Posterior cingulate gyrus (tissue), 11 donors: ENCODE measurements around the gene LGALSL.
A peak's percentile ranks its signal among the peaks of the same experiment; 100 is the strongest.

Experiments
- DNase-seq, 10 donors: peaks; one replicate each; pipeline versions ENCODE4 v3.0.0 to v3.0.0-alpha.2; 2020 to 2021; ENCODE audit warnings: mixed read lengths in 3 of 10
- intact Hi-C: fragments of 100-400 bp; cut with DNase I; formaldehyde crosslinking; loops from one replicate; pipeline ENCODE4 v1.15.1; 2023

Gene LGALSL

GRCh38 chr2:64453770-64454385 is at the start of gene LGALSL:
LGALSL (plus strand) TSS chr2:64454162; CDS start chr2:64454546, 384 bp downstream.
- peak; percentile 33 to 93 (median 59) for DNase-seq
- intact Hi-C loops = loop anchor here (1.0 kb wide), 1 partner anchor 70 kb away; the partner anchor contains the start of gene AFTPH

- intact Hi-C loops = no loop called here
These were observed 49.2 kb upstream of the LGALSL start for GRCh38 chr2:64404743-64405142.

GRCh38 chr2:64405581-64406406 is 48.2 kb upstream of the LGALSL start:
- intact Hi-C loops = no loop called here
- no peak for DNase-seq

More at GRCh38 chr2:64404743-64405142, 49.2 kb upstream of the LGALSL start:
- DNase-seq = no peak

- DNase-seq = no peak
- intact Hi-C loops = no loop called here
These were observed 47.6 kb upstream of the LGALSL start for GRCh38 chr2:64406407-64406774.

GRCh38 chr2:64408031-64408430 is 45.9 kb upstream of the LGALSL start:
- intact Hi-C loops = no loop called here

GRCh38 chr2:64410671-64411070 is 43.3 kb upstream of the LGALSL start:
- no peak for DNase-seq
- intact Hi-C loops = no loop called here

More at GRCh38 chr2:64408031-64408430, 45.9 kb upstream of the LGALSL start:
- no peak for DNase-seq

- intact Hi-C loops = no loop called here
- DNase-seq = no peak
These were observed 41.3 kb upstream of the LGALSL start for GRCh38 chr2:64412671-64413070.

GRCh38 chr2:64414736-64415435 is 39.1 kb upstream of the LGALSL start:
- DNase-seq = no peak
- intact Hi-C loops = no loop called here

GRCh38 chr2:64417624-64418023 is 36.3 kb upstream of the LGALSL start:
- DNase-seq = no peak
- intact Hi-C loops = no loop called here

GRCh38 chr2:64419596-64420165 is 34.3 kb upstream of the LGALSL start:
- DNase-seq = no peak
- intact Hi-C loops = no loop called here

GRCh38 chr2:64420677-64421076 is 33.3 kb upstream of the LGALSL start:
- intact Hi-C loops = no loop called here
- DNase-seq = no peak

- intact Hi-C loops = no loop called here
- DNase-seq = no peak
These were observed 32.8 kb upstream of the LGALSL start for GRCh38 chr2:64421201-64421600.

GRCh38 chr2:64422466-64422865 is 31.5 kb upstream of the LGALSL start:
- DNase-seq = no peak
- intact Hi-C loops = no loop called here

GRCh38 chr2:64423303-64423702 is 30.7 kb upstream of the LGALSL start:
- no peak for DNase-seq

GRCh38 chr2:64424416-64424987 is 29.5 kb upstream of the LGALSL start:
- no peak for DNase-seq
- intact Hi-C loops = no loop called here

More at GRCh38 chr2:64423303-64423702, 30.7 kb upstream of the LGALSL start:
- intact Hi-C loops = no loop called here

GRCh38 chr2:64426183-64426952 is 27.6 kb upstream of the LGALSL start:
- intact Hi-C loops = no loop called here
- DNase-seq = no peak

GRCh38 chr2:64434039-64434657 is 19.8 kb upstream of the LGALSL start:
- intact Hi-C loops = no loop called here
- DNase-seq = no peak

GRCh38 chr2:64437883-64438282 is 16.1 kb upstream of the LGALSL start:
- intact Hi-C loops = no loop called here

GRCh38 chr2:64439194-64439593 is 14.8 kb upstream of the LGALSL start:
- DNase-seq = no peak
- intact Hi-C loops = no loop called here

More at GRCh38 chr2:64437883-64438282, 16.1 kb upstream of the LGALSL start:
- DNase-seq = no peak
